Upper lobe of right lung (tissue), 1 donor: Measurements from ENCODE around the gene GRIK2. TPM values are rescaled to one million over a fixed set of nuclear protein-coding genes. Genes with fewer than 3 reads are reported as not detected.

ENCODE experiments used
- ATAC-seq: fragments of 200-7000 bp; cut with Tn5 transposase; one replicate; pipeline ENCODE4 v1.9.1; 2020; ENCODE audit warnings: mild to moderate bottlenecking, moderate library complexity
- DNase-seq: peaks from one replicate; pipeline ENCODE4 v3.0.0-alpha.2; 2020
- H3K27ac ChIP-seq: fragments of 200-600 bp; one replicate; pipeline ENCODE4 v1.8.0; 2022
- H3K27me3 ChIP-seq: fragments of 200-600 bp; one replicate; pipeline ENCODE4 v1.8.0; 2022; ENCODE audit warnings: mild to moderate bottlenecking
- H3K36me3 ChIP-seq: fragments of 200-600 bp; one replicate; pipeline ENCODE4 v1.8.0; 2022
- H3K4me1 ChIP-seq: fragments of 200-600 bp; one replicate; pipeline ENCODE4 v1.8.0; 2022
- H3K4me3 ChIP-seq: fragments of 200-600 bp; one replicate; pipeline ENCODE4 v1.8.0; 2022; ENCODE audit warnings: mild to moderate bottlenecking
- H3K9me3 ChIP-seq: fragments of 200-600 bp; one replicate; pipeline ENCODE4 v1.8.0; 2022
- CTCF ChIP-seq: fragments of 200-600 bp; IDR thresholded peaks from one replicate; pipeline ENCODE4 v1.8.0; 2022; ENCODE audit warnings: antibody characterized with exemption
- intact Hi-C: fragments of 100-400 bp; cut with DNase I; formaldehyde crosslinking; loops from one replicate; pipeline ENCODE4 v1.11.0; 2022
- total RNA-seq: library from RNA; stranded (reverse); fragmentation: NEBNext Ultra II Directional; extraction: Animal tissue kit (Norgen Biotek cat#: 25700); gene quantifications from one replicate; pipeline ENCODE4 v1.2.1, GENCODE V29; 2021
- donor health status: DM: no; HTN: yes; CAD: no; lungs with severe emphysema.

The GRIK2 gene
- total RNA-seq, 1 donor from 2014 or later, result 0.38 TPM

DNA sequence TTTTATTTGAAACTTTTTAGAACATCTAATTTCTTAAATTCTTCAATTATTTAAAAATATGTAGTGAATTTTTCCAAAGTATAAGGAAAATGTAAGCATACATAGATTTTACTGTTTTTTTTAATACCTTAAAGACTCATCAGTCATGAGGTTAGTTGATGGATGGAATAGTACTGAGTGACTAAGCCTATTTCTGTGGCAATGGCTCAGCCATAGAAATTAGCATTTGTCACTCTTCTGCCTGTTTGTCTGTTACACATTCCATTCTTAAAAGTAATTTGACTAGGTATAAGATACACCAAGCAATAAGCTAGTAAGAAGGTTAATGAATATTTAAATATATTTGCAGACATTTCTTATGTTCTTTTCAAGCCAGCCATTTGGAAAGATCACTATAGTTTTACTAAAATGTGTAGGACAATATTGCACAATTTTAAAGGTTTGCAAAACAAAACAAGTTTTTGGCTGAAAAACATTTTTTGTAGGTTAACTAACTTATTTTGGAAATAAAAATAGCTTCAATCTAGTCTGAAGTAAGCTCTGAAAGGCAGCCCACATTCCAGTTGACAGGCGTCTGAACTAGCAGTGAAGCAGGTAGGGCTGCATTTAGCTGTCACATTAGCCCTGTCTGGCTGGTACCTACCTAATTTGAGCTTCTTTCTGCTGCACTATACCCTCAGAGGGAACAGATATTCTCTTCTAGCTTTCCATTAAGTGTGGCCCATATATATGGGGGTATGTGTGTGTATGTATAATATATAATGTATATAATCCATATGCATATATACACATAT is 385.7 kb downstream of the GRIK2 start:
- Histone ChIP-seq H3K36me3 (no peaks in the 10 kb centered on the region), H3K4me1 (no peaks in the 10 kb centered on the region), H3K27me3 (no peaks in the 10 kb centered on the region), H3K27ac (no peak overlapping the region), H3K9me3 (no peaks in the 10 kb centered on the region), H3K4me3 (no peak overlapping the region)
- intact Hi-C loops, result no loop called here
- DNase-seq (no peak), ATAC-seq (no peak)
- TF ChIP-seq CTCF, result no peak

- H3K27me3 ChIP-seq, result no peaks in the 10 kb centered on the region
- H3K4me3 ChIP-seq, result no peak overlapping the region
- no peaks in the 10 kb centered on the region for H3K4me1 ChIP-seq
- intact Hi-C loops, result no loop called here
- no peak for ATAC-seq
- H3K27ac ChIP-seq, result no peak overlapping the region
- TF ChIP-seq CTCF, result no peak
- no peaks in the 10 kb centered on the region for H3K36me3 ChIP-seq
- no peaks in the 10 kb centered on the region for H3K9me3 ChIP-seq
- no peak for DNase-seq
These were observed 389.8 kb downstream of the GRIK2 start for GRCh38 chr6:101783287-101783686.

DNA sequence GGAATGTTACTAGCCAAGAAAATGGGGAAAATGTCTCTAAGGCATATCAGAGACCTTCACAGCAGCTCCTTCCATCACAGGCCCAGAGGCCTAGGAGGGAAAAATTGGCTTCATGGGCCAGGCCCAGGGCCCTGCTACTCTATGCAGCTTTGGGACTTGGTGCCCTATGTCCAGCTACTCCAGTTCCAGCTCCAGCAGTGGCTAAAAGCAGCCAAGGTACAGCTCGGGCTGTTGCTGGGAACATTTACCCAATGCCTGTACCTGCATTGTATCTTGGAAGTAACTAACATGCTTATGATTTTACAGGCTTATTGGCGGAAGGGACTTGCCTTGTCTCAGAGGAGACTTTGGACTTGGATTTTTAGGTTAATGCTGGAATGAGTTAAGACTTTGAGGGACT is 390.6 kb downstream of the GRIK2 start:
- intact Hi-C loops, result no loop called here

GRCh38 chr6:101799531-101799930 is 406.0 kb downstream of the GRIK2 start:
- no peaks in the 10 kb centered on the region for H3K36me3 ChIP-seq
- no peaks in the 10 kb centered on the region for H3K27me3 ChIP-seq
- H3K27ac ChIP-seq, result no peak overlapping the region
- TF ChIP-seq CTCF, result no peak
- intact Hi-C loops, result no loop called here
- H3K4me1 ChIP-seq, result no peaks in the 10 kb centered on the region
- DNase-seq, result no peak
- no peak for ATAC-seq
- H3K9me3 ChIP-seq, result no peaks in the 10 kb centered on the region
- no peak overlapping the region for H3K4me3 ChIP-seq

More for the DNA sequence above, 390.6 kb downstream of the GRIK2 start:
- DNase-seq (no peak), ATAC-seq (no peak)
- no peaks in the 10 kb centered on the region for H3K9me3 ChIP-seq
- no peaks in the 10 kb centered on the region for H3K27me3 ChIP-seq
- TF ChIP-seq CTCF, result no peak
- H3K4me3 ChIP-seq, result no peak overlapping the region
- no peak overlapping the region for H3K27ac ChIP-seq
- no peaks in the 10 kb centered on the region for H3K4me1 ChIP-seq
- H3K36me3 ChIP-seq, result no peaks in the 10 kb centered on the region

- H3K36me3 ChIP-seq, result no peaks in the 10 kb centered on the region
- H3K4me1 ChIP-seq, result no peaks in the 10 kb centered on the region
- ATAC-seq (no peak), DNase-seq (no peak)
- TF ChIP-seq CTCF, result no peak
- H3K9me3 ChIP-seq, result no peaks in the 10 kb centered on the region
- H3K27ac ChIP-seq, result no peak overlapping the region
- H3K27me3 ChIP-seq, result no peaks in the 10 kb centered on the region
- no peak overlapping the region for H3K4me3 ChIP-seq
- intact Hi-C loops, result no loop called here
These were observed 407.1 kb downstream of the GRIK2 start for GRCh38 chr6:101800598-101800997.
